ENCODE data around the gene NACC2.

- TF ChIP-seq CTCF (IDR thresholded peaks at IDR 0.05) (no peak), POLR2A (IDR thresholded peaks at IDR 0.05) (no peak)
Observed at GRCh38 chr9:136096505-136097001, 1.5 kb upstream of the NACC2 start.
